Measurements from ENCODE around the gene PSMG4.

- TF ChIP-seq EZH2 (IDR thresholded peaks at IDR 0.05; ENCODE audit: borderline replicate concordance, control insufficient read depth, low read depth, low read length) (no peak), RELB (IDR thresholded peaks at IDR 0.05; ENCODE audit: low read depth) (no peak)
These were observed 5.6 kb downstream of the PSMG4 start for GRCh38 chr6:3264356-3264755.

All from GM12878 (cell line).